ENCODE data around the gene RIMBP2.

Gene RIMBP2

GRCh38 chr12:130537655-130538054 is 178.4 kb downstream of the RIMBP2 start:
- DNase-seq (ENCODE audit: low spot score), result no peak

- DNase-seq (ENCODE audit: low spot score), result no peak
Observed at GRCh38 chr12:130537051-130537450, 179.0 kb downstream of the RIMBP2 start.

- DNase-seq (ENCODE audit: low spot score), result no peak
Observed at GRCh38 chr12:130530429-130530828, 185.7 kb downstream of the RIMBP2 start.

GRCh38 chr12:130529781-130530180 is 186.3 kb downstream of the RIMBP2 start:
- no peak for DNase-seq (ENCODE audit: low spot score)

- DNase-seq (ENCODE audit: low spot score), result no peak
Observed at GRCh38 chr12:130527239-130527638, 188.9 kb downstream of the RIMBP2 start.

- DNase-seq (ENCODE audit: low spot score), result no peak
Observed at GRCh38 chr12:130526813-130527212, 189.3 kb downstream of the RIMBP2 start.

GRCh38 chr12:130525384-130526172 is 190.5 kb downstream of the RIMBP2 start:
- no peak for DNase-seq (ENCODE audit: low spot score)

- DNase-seq (ENCODE audit: low spot score), result no peak
Observed at GRCh38 chr12:130524759-130525158, 191.3 kb downstream of the RIMBP2 start.

- DNase-seq (ENCODE audit: low spot score), result no peak
Observed at GRCh38 chr12:130523863-130524614, 192.1 kb downstream of the RIMBP2 start.

GRCh38 chr12:130523208-130523607 is 192.9 kb downstream of the RIMBP2 start:
- no peak for DNase-seq (ENCODE audit: low spot score)

- no peak for DNase-seq (ENCODE audit: low spot score)
Observed at GRCh38 chr12:130522244-130522834, 193.8 kb downstream of the RIMBP2 start.

- no peak for DNase-seq (ENCODE audit: low spot score)
Observed at GRCh38 chr12:130521375-130522124, 194.5 kb downstream of the RIMBP2 start.

- no peak for DNase-seq (ENCODE audit: low spot score)
Observed at GRCh38 chr12:130520784-130521183, 195.3 kb downstream of the RIMBP2 start.

- DNase-seq (ENCODE audit: low spot score), result no peak
Observed at GRCh38 chr12:130517588-130517987, 198.5 kb downstream of the RIMBP2 start.

GRCh38 chr12:130514149-130514551 is 201.9 kb downstream of the RIMBP2 start:
- DNase-seq (ENCODE audit: low spot score), result no peak

GRCh38 chr12:130513556-130513955 is 202.5 kb downstream of the RIMBP2 start:
- DNase-seq (ENCODE audit: low spot score), result no peak

GRCh38 chr12:130511285-130511684 is 204.8 kb downstream of the RIMBP2 start:
- DNase-seq (ENCODE audit: low spot score), result no peak

- no peak for DNase-seq (ENCODE audit: low spot score)
Observed at GRCh38 chr12:130509454-130509853, 206.6 kb downstream of the RIMBP2 start.

- DNase-seq (ENCODE audit: low spot score), result no peak
Observed at GRCh38 chr12:130508847-130509246, 207.3 kb downstream of the RIMBP2 start.

- DNase-seq (ENCODE audit: low spot score), result no peak
Observed at GRCh38 chr12:130508318-130508717, 207.8 kb downstream of the RIMBP2 start.

GRCh38 chr12:130506844-130507243 is 209.3 kb downstream of the RIMBP2 start:
- no peak for DNase-seq (ENCODE audit: low spot score)

- no peak for DNase-seq (ENCODE audit: low spot score)
Observed at GRCh38 chr12:130504840-130505175, 211.3 kb downstream of the RIMBP2 start.

All from AG08395 (cell line).